HG03196 (cell line): Measurements from ENCODE around the gene RIMS3.

Experiments
- ATAC-seq: cut with Tn5 transposase; IDR thresholded peaks from one replicate; pipeline ENCODE4 v1.9.1; 2021; ENCODE audit not compliant: unreplicated experiment

Gene RIMS3

DNA sequence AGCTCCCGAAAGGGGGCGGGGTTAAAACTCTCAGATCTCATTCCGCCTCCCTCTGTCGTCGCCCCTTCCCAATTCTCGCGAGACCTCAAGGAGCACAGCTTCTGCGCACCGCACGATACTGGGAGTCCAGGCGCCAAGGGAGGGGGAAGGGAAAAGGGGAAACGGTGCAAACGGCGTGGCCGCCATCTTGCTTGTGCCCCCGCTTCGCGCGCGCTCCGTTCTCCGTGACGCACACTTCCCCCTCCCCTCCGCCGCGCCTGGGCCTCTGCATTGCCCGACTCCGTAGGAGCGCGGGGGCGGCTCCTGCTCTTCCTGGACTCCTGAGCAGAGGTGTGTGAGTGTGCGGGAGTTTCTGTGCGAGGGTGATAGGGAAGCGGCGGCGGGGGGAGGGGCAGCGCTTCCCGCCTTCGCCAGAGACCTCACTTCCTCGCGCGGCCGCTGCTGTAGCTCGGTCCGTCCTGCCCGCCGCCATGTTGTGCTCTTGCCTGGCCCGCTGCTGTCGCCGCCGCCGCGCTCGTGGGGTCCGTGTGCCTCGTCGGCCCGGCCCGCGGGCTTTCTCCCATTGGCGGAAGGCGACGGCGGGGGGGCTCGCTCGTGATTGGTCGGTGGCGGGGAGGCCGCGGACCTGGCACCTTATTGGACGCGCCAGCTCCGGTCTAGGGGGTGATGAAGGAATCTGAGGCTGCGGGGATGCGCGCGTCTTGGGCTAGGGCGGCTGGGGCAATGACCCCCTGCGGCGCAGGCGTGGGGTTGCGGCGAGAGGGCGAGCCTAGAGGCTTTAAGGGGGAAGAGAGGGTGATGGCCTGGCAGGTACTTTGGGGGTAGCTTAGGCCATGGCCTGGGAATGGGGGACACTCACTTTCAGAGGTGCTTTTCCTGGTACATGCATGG lies 26.3 kb upstream of the RIMS3 start, which contains the start of gene NFYC:
Gene NFYC, plus strand, starts transcription at position 167 of the 891 bp plus-strand sequence. CDS start 47,140 bp downstream, outside the sequence.
- ATAC-seq = peak; percentile 75

DNA sequence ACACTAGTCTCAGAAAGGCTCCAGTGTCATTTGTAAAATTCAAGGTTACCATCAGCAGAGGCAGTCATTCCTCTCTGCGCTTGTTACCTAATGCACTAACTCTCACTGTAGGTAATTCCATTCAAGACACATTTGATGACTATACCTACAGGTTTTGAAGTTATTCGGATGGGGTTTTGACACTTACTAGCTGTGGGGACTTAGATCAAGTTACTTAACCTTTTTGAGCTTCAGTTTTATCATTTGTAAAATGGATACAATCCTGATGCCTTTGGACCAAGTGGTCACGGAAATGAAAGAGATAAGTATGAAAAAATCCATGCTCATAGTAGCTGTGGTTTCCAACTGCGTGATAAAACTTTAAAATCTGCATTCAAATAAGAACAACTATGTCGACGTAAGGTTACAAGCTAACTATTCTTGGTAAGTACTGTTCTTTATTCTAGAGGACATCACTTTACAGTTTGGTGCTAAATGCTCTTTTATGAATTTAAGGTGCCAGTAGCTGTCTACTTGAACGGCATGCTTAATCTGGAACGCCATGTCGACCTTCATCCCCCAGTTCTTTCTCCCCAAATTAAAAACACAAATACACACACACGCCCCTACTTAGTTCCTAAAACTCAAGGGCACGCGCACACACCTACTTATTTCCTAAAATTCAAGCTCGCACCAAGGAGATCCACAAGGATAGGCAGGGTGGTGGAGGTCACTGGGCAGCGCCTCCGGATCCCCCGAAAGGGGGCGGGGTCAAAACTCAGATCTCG lies 25.5 kb upstream of the RIMS3 start:
- no peak for ATAC-seq

GRCh38 chr1:40689737-40690136 lies 24.3 kb upstream of the RIMS3 start:
- ATAC-seq = no peak

DNA sequence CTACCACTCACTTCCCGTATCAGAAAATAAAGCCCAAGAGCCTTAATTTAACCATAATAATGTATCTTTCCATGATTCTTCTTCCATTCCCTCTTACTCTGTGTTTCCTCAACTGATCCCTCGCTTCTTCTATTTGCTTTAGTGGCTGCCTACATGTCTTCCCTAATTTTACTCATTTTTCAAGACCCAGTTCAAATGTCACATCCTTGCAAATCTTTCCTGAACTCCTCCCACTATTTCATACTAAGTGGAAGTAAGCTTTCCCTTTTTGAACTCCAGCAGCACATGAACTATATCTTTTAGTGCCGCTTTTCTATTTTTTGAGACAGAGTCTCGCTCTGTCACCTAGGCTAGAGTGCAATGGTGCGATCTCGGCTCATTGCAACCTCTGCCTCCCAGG lies 22.2 kb upstream of the RIMS3 start:
- no peak for ATAC-seq

GRCh38 chr1:40687059-40687458 lies 21.6 kb upstream of the RIMS3 start:
- no peak for ATAC-seq

DNA sequence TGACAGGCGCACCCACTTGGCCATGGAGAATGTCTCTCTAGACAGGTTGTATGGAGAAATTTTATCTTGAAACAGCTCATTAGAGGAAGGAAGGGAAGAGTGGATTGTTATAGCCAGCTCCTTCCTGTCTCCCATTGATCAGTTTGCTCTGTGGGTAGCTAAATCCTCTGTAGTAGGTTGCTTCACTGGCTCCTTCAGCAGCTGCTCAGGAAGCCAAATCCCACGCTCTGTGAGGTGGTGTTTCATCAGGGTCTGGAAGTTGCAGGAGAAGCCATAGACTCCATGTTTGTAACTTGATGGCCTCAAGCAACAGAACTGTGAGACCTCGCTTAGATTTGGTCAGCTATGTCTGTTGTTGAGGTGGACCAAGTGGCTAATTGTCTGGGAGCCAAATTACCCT lies 19.2 kb upstream of the RIMS3 start:
- no peak for ATAC-seq

- ATAC-seq = no peak
Measured at GRCh38 chr1:40679165-40679953, 13.9 kb upstream of the RIMS3 start.

DNA sequence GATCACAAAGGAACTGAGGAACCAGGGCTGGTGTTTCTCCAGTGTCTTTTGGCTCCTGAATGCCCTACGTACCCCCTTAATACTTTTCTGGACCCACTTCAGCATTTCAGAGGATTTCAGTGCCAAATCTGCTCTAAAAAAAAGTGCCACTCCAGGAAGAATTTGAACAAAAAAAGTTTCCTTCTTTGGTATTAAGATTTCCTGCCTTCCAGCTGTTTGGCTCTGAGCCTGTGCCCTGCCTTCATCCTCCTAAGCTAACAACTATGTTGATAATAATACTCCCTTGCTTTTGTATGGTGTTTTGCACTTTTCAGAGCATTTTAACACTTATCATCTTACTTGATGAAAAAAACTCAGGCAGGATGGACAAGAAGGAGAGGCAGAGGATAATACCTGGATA lies 11.0 kb upstream of the RIMS3 start:
- no peak for ATAC-seq

GRCh38 chr1:40673452-40673851 lies 8.0 kb upstream of the RIMS3 start:
- ATAC-seq = no peak

DNA sequence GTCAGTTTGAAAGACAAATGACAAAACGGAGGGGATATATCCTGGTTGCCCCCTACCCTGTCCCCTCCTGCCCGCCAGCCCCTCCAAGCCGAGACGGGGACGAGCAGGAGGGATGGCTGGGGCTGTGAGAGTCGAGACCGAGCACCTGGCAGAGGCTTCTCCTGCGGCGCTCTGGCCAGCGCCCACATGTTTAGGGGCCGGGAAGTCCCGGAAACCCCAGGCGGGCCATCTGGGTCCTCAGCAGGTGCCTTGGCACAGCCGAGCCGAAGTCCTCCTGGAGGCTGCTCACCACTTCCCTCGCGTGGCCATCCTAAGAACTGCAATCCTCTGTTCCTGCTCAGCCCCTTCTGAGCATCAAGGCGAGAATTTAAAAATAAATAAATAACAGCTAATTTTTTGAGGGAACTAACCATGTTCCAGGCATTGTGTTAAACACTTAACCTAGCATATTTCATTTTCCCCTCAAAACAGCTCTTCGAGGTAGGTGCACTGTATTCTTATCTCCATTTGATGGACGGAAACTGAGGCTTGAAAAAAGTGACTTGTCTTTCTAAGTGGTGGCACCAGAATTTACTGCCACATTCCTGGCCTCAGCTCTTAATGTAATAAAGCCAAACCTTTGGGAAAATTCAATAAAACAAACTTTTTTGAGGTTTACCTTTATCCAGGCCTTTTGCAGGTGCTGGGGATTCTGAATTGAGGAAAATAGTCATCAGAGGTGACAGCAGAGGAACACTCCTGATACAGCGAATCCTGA lies 3.5 kb upstream of the RIMS3 start:
- ATAC-seq = peak; percentile 52

- no peak for ATAC-seq
Measured at GRCh38 chr1:40664791-40665190, 691 bp downstream of the RIMS3 start.

- no peak for ATAC-seq
Measured at GRCh38 chr1:40664167-40664537, 1.3 kb downstream of the RIMS3 start.

- ATAC-seq = no peak
Measured at GRCh38 chr1:40663324-40664166, 1.9 kb downstream of the RIMS3 start.

DNA sequence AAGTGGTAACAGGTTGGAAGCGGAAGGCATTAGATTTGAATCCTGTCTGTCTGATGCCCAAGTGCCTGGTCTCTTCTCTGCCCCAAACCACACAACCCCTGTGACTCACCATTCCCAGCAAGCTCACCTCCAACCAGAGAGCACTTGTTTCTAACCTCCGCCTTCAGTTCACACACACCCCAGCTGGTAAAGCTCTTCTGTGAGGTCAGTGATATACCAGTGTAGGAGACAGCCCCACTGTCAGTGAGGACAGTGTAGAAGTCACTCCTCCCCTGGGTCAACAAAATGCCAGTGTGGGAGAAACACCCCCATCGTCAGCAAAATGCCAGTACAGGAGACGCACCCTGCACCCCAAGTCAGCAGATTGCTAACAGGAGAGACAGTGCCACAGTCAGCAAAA lies 2.6 kb downstream of the RIMS3 start:
- ATAC-seq = no peak

DNA sequence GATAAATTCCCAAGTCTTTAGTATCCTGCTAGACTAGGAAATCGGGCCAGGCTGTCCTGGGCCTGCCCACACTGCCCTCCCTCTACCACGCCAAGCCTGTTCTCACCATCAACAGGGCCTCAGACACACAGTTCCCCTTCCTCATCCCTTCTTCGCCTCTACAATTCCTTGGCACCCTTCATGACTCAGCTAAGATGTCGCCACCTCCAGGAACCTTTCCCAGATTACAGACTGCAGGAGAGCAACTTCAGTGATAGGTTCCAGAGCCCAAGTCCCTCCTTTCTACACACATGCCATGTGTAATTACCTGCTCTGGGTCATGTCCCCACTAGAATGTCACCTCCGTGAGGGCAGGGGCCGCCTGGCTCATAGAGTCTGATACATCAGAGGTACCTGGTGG lies 3.3 kb downstream of the RIMS3 start:
- no peak for ATAC-seq

GRCh38 chr1:40661678-40662077 lies 3.8 kb downstream of the RIMS3 start:
- ATAC-seq = no peak

GRCh38 chr1:40659649-40659947 lies 5.9 kb downstream of the RIMS3 start:
- no peak for ATAC-seq

GRCh38 chr1:40658751-40659648 lies 6.5 kb downstream of the RIMS3 start:
- no peak for ATAC-seq

GRCh38 chr1:40657046-40657445 lies 8.4 kb downstream of the RIMS3 start:
- no peak for ATAC-seq
